ENCODE data around the gene KCNC2. TPM values are rescaled to one million over a fixed set of nuclear protein-coding genes. Genes with fewer than 3 reads are reported as not detected.

KCNC2 gene
- total RNA-seq, 2 donors from 2014 or later, result 0.26 TPM; not detected in 1

- DNase-seq (no peak), ATAC-seq (no peak)
- 28% methylated on average over 2 of the region's 2 CpGs for WGBS, 2 donors
- intact Hi-C loops (cut with DNase I), result no loop called here
- Histone ChIP-seq H3K27ac (no peak overlapping the region), H3K4me1 (no peaks in the 10 kb centered on the region), H3K4me3 (no peak overlapping the region), H3K36me3 (replicated peaks in 1 of 2; ENCODE audit: insufficient read depth in 1 of 2, low read depth in 2 of 2) (no peaks in the 10 kb centered on the region), H3K27me3 (no peaks in the 10 kb centered on the region), H3K9me3 (no peaks in the 10 kb centered on the region)
- no peak for TF ChIP-seq CTCF (IDR thresholded peaks at IDR 0.05)
- TF ChIP-seq POLR2A (IDR thresholded peaks at IDR 0.05), result no peak
Observed at GRCh38 chr12:75062691-75063090, 146.9 kb downstream of the KCNC2 start.

- H3K36me3 ChIP-seq (replicated peaks in 1 of 2; ENCODE audit: insufficient read depth in 1 of 2, low read depth in 2 of 2), result no peaks in the 10 kb centered on the region
- no peaks in the 10 kb centered on the region for H3K4me1 ChIP-seq
- TF ChIP-seq CTCF (IDR thresholded peaks at IDR 0.05) (peak in 2 of 7 experiments; percentile 23 to 33), POLR2A (IDR thresholded peaks at IDR 0.05) (no peak)
- H3K27me3 ChIP-seq, result no peaks in the 10 kb centered on the region
- no peak for ATAC-seq
- H3K9me3 ChIP-seq, result no peaks in the 10 kb centered on the region
- intact Hi-C loops (cut with DNase I), result no loop called here
- no peak overlapping the region for H3K27ac ChIP-seq
- H3K4me3 ChIP-seq, result no peak overlapping the region
- no peak for DNase-seq
Observed at GRCh38 chr12:75058228-75058627, 151.4 kb downstream of the KCNC2 start.

- DNase-seq, result no peak
- WGBS, 2 donors, result 17 to 29% methylated on average over 2 of the region's 2 CpGs
- Histone ChIP-seq H3K27me3 (no peaks in the 10 kb centered on the region), H3K36me3 (replicated peaks in 1 of 2; ENCODE audit: insufficient read depth in 1 of 2, low read depth in 2 of 2) (no peaks in the 10 kb centered on the region), H3K4me1 (no peaks in the 10 kb centered on the region), H3K9me3 (no peaks in the 10 kb centered on the region), H3K4me3 (no peak overlapping the region), H3K27ac (no peak overlapping the region)
- intact Hi-C loops (cut with DNase I), result no loop called here
- no peak for ATAC-seq
- no peak for TF ChIP-seq POLR2A (IDR thresholded peaks at IDR 0.05)
- no peak for TF ChIP-seq CTCF (IDR thresholded peaks at IDR 0.05)
Observed at GRCh38 chr12:75048767-75049166, 160.9 kb downstream of the KCNC2 start.

GRCh38 chr12:75047885-75048525 is 161.6 kb downstream of the KCNC2 start:
- WGBS, 2 donors, result 53 to 62% methylated on average over 10 of the region's 10 CpGs
- no peaks in the 10 kb centered on the region for H3K27me3 ChIP-seq
- no peaks in the 10 kb centered on the region for H3K9me3 ChIP-seq
- no peak for TF ChIP-seq POLR2A (IDR thresholded peaks at IDR 0.05)
- TF ChIP-seq CTCF (IDR thresholded peaks at IDR 0.05), result no peak
- DNase-seq (no peak), ATAC-seq (no peak)
- H3K4me1 ChIP-seq, result no peaks in the 10 kb centered on the region
- intact Hi-C loops (cut with DNase I), result no loop called here
- H3K4me3 ChIP-seq, result no peak overlapping the region
- H3K36me3 ChIP-seq (replicated peaks in 1 of 2; ENCODE audit: insufficient read depth in 1 of 2, low read depth in 2 of 2), result no peaks in the 10 kb centered on the region
- H3K27ac ChIP-seq, result no peak overlapping the region

GRCh38 chr12:75042125-75042524 is 167.5 kb downstream of the KCNC2 start:
- no peaks in the 10 kb centered on the region for H3K36me3 ChIP-seq (replicated peaks in 1 of 2; ENCODE audit: insufficient read depth in 1 of 2, low read depth in 2 of 2)
- H3K4me1 ChIP-seq, result no peaks in the 10 kb centered on the region
- no peak for ATAC-seq
- no peaks in the 10 kb centered on the region for H3K27me3 ChIP-seq
- no peak for TF ChIP-seq POLR2A (IDR thresholded peaks at IDR 0.05)
- TF ChIP-seq CTCF (IDR thresholded peaks at IDR 0.05), result no peak
- DNase-seq, result no peak
- 27 to 32% methylated on average over 2 of the region's 2 CpGs for WGBS, 2 donors
- H3K9me3 ChIP-seq, result no peaks in the 10 kb centered on the region
- intact Hi-C loops (cut with DNase I), result no loop called here
- no peak overlapping the region for H3K4me3 ChIP-seq
- no peak overlapping the region for H3K27ac ChIP-seq
